ENCODE results near the gene PYGO2.
"Not testable (repeated sequence)": the region's sequence is repeated elsewhere in the genome, so short reads cannot be mapped to it uniquely, and the experiment has no call there.

Gene PYGO2

DNA sequence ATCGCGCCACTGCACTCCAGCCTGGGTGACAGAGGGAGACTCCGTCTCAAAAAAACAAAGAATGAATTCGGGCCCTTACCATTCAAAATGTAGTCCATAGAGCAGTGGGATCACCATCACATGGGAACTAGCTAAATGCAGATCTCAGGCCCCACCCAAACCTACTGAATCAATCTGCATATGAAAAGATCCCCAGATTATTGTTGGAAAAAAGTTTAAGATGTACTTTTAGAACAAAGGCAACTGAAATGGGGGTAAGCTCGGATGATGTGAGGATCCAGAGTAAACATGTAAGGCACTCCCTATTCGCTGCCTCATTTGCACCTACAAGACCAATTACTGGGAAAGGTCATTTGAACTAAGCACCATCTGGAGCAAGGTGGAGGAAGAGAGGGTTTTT is 20.8 kb upstream of the PYGO2 start:
- DNase-seq (ENCODE audit: low spot score), result no peak

DNA sequence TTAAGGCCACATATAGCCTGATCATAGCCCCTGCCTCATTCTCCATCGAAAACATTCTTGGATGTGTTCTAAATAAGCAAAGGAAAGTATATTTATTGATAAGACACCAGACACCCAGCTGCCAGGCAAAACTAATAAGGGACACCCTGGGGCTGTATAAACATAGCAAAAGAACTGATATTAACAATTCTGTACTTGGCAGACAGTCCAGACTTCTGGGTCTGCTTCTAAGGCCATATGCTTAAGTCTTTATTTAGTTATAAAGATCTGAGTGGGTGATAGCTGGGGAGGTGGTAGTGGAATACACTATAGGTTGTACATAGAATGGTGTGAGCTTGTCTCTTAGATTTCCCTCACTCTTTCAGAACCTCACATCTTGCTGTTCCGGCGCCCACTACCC is 16.8 kb upstream of the PYGO2 start:
- DNase-seq (ENCODE audit: low spot score), result no peak

DNA sequence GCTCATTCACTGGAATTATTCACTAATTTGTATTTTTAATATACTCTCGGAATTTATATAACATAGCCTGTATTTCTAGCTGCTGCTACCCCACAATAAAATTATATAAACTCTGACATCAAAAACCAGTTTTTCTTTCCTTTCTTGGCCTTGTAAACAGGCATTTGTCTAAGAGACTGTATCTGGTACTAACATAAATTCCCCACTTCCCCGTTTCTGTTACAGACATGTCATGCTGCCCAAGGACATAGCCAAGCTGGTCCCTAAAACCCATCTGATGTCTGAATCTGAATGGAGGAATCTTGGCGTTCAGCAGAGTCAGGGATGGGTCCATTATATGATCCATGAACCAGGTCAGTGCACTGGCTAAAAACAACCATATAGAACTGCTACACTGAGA is 16.2 kb upstream of the PYGO2 start:
- not testable (repeated sequence) for DNase-seq (ENCODE audit: low spot score)

- DNase-seq (ENCODE audit: low spot score), result peak; percentile 54
Observed at GRCh38 chr1:154975409-154976059, 14.0 kb upstream of the PYGO2 start.

GRCh38 chr1:154974808-154975408 is 13.3 kb upstream of the PYGO2 start:
- DNase-seq (ENCODE audit: low spot score), result peak; percentile 95

DNA sequence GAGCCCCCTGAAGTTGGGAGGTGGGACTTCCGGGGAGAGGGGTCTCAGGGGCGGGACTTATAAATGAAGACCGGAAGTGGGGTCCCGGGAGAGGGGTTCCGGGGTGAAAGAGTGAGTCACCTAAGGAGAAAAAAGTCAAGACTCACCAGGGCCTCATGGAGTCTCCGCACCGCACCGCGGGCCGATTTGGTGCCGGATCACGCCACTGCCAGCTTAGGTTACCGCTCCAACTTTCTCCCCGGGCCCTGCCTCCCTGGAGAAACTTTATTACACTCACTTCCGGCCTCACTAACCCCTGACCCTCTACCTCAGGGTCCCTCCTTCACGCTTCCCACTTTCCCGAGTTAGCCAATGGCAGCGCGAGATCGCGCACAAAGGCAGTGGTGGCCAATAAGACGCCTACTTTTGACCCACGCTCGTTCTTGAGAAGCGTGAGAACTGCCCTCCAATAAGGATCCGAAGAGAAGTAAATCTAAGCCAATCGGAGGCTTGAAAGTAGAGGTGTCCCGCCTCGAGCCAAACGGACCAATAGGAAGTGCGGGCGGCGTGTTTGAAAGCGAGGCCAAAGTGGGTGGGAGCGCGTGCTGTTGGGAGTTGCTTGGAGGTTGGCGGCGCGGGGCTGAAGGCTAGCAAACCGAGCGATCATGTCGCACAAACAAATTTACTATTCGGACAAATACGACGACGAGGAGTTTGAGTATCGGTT is 12.7 kb upstream of the PYGO2 start, which contains the start of gene CKS1B:
CKS1B (plus strand) TSS at position 580 of the 706 bp plus-strand sequence; CDS start at position 645, 65 bp downstream.
- peak; percentile 99 for DNase-seq (ENCODE audit: low spot score)

DNA sequence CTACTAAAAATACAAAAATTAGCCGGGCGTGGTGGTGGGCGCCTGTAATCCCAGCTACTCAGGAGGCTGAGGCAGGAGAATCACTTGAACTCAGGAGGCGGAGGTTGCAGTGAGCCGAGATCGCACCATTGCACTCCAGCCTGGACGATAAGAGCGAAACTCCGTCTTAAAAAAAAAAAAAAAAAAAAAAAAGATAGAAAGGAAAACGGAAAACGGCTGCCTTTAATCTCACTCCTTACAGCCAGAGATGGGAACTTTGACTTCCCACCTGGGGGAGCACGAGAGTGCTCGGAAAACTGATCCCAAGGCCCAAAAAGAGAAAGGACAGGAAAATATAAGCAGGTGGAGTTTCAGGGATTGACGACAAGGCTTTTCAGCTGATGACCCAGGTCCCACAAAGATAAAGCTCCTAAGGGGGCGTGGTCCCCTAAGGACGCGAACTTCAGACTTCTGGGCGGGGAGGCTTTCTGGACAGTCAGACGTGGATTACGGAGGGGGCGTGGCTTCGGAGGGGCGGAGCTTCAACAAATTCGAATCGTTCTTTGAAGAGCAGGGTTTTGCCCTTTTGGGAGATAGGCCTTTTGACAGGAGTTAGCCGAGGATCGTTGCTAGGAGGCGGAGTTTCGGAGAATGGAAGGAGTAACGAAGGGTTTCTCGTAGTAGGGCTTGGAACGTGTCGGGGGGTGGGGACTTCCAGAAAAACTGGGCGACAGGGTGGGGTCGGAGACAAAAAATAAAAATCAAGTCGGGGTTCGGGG is 11.9 kb upstream of the PYGO2 start:
- DNase-seq (ENCODE audit: low spot score), result peak; percentile 93

GRCh38 chr1:154972517-154973343 is 11.1 kb upstream of the PYGO2 start:
- no peak for DNase-seq (ENCODE audit: low spot score)

DNA sequence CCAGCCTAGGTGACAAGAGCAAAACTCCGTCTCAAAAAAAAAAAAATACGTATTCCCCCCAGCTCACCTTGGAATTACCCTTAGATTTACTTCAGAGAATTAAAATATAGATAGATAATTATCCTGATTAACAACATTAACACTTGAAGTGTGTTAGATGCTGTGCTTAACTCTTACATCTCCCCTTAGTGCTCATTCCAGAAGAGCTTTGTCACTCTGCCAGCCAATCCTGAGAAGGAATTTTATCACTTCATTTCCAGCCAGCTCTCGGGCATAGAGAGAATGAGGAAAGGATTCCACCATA is 10.6 kb upstream of the PYGO2 start:
- DNase-seq (ENCODE audit: low spot score), result no peak

DNA sequence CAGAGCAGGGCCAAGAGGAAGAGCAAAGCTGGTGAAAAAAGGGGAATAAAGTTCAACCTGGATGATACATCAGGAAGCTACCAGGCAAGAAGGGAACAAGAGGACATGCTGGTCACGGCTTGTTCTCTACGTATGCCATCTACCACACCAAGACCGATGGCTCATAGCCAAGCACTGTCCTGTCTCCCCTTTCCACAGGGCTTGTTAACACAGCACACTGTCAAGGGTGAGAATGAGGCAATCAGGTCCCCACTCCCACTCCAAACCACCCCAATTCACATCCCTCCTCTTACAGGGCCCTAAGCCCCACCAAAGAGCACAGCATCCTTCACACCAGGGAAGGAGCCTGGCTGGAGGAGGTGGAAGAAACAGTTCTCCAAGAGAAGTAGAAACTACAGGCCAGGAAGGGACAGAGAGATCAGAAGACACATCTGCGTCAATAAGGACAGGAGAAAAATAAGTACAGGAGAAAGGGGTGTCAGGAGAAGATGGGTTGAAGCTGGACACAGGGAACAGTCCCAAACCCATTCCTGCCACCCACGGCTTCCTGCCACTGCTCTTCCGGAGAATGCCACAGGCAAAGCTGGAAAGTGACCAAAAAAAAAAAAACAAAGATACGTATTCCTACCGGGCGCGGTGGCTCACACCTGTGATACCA is 9.9 kb upstream of the PYGO2 start:
- no peak for DNase-seq (ENCODE audit: low spot score)

GRCh38 chr1:154970631-154971340 is 9.2 kb upstream of the PYGO2 start, which contains the start of gene SHC1:
SHC1 (minus strand) TSS chr1:154970747; CDS start chr1:154970526, 221 bp downstream.
- peak; percentile 38 for DNase-seq (ENCODE audit: low spot score)

DNA sequence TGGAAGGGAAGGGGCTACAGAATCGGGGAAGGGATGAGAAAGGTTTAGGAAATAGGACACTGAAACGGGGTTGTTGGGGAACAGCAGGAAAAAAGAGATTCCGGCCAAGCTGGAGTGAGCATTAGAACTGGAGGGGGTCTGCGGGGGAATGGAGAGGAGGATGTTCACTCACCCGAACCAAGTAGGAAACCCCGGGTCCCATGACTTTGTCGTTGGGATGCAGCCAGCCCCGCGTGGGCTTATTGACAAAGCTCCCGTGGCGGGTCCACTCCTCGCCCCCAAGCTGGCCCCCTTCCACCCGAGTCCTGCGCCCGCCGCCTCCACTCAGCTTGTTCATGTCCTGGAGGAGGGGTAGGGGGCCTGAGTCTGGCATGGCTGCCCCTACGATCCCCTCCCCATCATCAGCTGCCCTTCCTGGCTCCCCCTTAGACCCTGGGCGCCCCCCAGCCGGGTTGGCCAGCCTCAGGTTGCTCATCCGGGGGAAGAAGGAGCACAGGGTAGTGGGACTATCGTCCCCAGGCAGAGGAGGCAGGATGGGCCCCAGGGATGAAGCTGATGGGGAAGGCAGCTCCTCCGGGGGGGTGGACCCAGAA is 8.4 kb upstream of the PYGO2 start:
- no peak for DNase-seq (ENCODE audit: low spot score)

DNA sequence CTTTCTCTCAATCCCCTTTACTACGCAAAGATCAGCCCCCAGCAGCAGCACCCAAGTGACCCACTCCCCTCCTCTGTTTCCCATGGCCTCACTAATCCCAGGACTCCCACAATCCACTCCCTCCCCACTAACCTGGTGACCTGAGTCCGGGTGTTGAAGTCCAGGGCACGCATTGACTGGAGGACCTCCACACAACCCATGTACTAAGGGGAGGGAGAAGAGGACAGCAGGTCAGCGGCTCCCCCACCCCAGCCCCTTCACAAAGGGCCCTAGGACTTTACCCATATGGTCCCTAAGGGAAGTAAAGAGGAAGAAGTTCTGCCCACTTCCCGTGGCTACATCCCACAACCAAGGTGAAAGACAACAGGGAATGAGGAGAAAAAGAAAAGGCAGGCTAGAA is 7.7 kb upstream of the PYGO2 start:
- DNase-seq (ENCODE audit: low spot score), result no peak

DNA sequence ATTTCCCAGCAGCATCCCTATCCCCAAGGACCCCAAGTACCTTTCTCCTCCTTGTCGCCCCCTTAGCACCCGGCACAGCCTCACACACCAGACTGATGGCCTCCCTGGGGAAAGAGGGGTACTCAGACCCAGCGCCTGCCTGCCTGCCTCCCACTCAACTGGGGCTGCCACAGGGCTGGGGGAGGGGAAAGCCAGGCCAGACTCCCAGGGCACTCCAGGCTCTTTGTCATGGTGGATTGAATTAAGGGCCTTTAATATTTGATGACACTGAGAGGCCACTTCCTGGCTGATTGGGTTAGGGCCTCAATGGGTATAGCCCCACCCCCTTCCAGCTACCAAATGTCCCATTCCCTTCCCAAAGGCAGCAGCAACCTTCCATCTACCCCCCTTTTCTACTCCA is 7.1 kb upstream of the PYGO2 start:
- no peak for DNase-seq (ENCODE audit: low spot score)

DNA sequence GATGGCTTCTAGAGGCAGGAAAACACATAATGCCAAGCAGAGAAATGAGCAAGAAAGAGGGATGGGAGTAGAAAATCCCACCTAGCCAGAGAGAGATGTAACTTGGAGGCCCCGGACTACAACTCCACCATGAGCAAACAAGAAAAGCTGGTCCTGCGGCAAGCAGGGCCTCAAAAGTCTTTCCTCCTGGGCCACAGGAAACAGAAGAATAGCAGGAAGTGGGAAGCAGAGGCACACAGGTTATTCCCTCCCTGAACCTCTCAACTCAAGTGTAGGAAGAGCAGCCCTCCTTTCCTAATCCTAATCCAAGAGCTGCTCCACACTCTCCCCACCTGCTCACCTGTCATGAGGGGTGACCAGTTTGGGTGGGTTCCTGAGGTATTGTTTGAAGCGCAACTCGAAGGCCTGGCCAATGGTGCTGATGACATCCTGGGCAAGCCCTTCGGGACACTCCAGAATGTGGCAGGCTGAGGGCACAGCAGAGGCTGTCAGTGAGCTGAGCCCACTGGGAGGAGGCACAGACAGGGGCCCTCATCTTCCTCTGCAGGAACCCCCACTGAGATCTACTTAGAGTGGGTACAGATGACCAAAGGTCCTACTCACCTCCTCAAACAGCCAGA is 5.9 kb upstream of the PYGO2 start:
- no peak for DNase-seq (ENCODE audit: low spot score)

DNA sequence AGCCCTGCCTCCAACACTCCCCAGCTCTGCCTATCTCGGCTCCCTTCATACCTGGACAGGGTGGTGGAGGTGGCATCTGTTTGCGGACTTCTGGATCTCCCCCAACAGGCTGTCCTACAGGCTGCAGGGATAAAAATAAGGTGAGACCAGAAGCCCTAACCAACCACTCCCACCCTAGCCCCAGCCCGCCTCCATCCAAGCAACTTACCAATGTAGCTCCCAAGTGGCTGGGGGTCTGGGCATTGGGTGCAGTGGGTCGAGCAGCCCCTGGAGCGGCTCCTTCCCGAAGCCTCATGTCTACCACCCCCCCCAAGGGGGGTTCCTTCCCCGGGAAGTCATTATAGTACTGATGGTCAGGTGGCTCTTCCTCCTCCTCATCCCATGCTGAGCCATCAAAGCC is 4.5 kb upstream of the PYGO2 start:
- no peak for DNase-seq (ENCODE audit: low spot score)

DNA sequence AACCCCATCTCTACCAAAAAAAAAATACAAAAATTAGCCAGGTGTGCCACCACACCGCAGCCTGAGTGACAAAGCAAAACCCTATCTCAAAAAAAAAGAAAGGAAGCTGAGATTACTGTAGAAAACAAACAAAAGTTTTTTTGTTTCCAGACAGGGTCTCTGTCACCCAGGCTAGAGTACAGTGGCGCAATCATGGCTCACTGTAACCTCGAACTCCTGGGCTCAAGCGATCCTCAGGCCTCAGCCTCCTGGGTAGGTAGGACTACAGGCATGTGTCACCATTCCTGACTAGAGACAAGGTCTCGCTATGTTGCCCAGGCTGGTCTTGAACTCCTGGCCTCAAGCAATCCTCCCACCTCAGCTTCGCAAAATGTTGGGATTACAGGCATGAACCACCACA is 2.8 kb upstream of the PYGO2 start:
- DNase-seq (ENCODE audit: low spot score), result no peak

GRCh38 chr1:154963643-154964042 is 2.1 kb upstream of the PYGO2 start:
- DNase-seq (ENCODE audit: low spot score), result no peak

GRCh38 chr1:154962795-154963330 is 1.3 kb upstream of the PYGO2 start:
- no peak for DNase-seq (ENCODE audit: low spot score)

Measured in CD4-positive, alpha-beta T cell treated with Interleukin-2 at 100 ng/mL for 4 hours (primary cell).